ENCODE results near the gene TMPRSS6. TPM values are rescaled to one million over a fixed set of nuclear protein-coding genes. Genes with fewer than 3 reads are reported as not detected.

Gene TMPRSS6
- total RNA-seq, 6 experiments from 2014 or later, result not detected

DNA sequence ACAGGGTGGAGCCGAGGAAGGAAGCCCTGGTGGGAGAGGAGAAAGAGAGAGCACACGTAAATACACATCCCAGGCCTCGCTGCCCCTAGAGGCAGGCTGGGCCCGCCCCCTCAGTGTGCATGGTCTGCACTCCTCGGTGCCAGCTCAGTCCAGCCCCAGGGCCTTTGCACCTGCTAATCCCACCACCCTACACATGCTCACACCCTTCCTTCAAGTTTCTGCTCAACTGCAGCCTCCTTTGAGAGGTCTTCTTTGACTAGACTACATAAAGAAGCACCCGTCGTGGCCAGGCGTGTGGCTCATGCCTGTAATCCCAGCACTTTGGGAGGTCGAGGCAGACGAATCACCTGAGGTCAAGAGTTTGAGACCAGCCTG lies 34.7 kb upstream of the TMPRSS6 start:
- DNase-seq, result no peak
- no peak overlapping the region for H3K27ac Mint-ChIP-seq
- TF ChIP-seq, protein P1, sequence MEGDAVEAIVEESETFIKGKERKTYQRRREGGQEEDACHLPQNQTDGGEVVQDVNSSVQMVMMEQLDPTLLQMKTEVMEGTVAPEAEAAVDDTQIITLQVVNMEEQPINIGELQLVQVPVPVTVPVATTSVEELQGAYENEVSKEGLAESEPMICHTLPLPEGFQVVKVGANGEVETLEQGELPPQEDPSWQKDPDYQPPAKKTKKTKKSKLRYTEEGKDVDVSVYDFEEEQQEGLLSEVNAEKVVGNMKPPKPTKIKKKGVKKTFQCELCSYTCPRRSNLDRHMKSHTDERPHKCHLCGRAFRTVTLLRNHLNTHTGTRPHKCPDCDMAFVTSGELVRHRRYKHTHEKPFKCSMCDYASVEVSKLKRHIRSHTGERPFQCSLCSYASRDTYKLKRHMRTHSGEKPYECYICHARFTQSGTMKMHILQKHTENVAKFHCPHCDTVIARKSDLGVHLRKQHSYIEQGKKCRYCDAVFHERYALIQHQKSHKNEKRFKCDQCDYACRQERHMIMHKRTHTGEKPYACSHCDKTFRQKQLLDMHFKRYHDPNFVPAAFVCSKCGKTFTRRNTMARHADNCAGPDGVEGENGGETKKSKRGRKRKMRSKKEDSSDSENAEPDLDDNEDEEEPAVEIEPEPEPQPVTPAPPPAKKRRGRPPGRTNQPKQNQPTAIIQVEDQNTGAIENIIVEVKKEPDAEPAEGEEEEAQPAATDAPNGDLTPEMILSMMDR (IDR thresholded peaks at IDR 0.05), result no peak
- peaks cover 2% of the 10 kb centered on the region for H3K4me1 Mint-ChIP-seq (ENCODE audit: low read depth)
- no peaks in the 10 kb centered on the region for H3K36me3 Mint-ChIP-seq (ENCODE audit: low read depth)
- peaks cover 33% of the 10 kb centered on the region for H3K27me3 Mint-ChIP-seq (ENCODE audit: insufficient read depth)
- H3K9me3 Mint-ChIP-seq, result no peaks in the 10 kb centered on the region
- H3K4me3 Mint-ChIP-seq, result no peak overlapping the region

DNA sequence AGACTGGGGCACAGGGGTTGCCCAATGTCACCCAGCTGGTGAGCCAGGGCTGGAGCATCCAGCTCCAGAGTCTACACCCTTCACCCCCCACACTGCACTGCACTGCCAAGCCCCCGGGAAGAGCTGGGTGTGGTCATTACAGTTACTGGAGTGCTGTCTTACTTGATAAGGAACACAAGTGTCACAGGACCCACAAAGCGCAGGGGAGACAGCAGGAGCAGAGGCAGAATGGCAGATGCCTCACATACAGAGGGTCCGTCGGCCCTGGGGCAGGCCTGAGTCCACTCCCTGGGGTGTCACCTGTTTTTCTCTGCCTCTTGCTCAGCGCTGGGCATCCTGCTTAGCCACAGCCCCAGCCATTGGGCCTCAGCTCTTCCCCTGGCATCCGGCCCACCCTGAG lies 32.5 kb upstream of the TMPRSS6 start:
- TF ChIP-seq, protein P1 (IDR thresholded peaks at IDR 0.05), result no peak
- Mint-ChIP-seq H3K4me3 (no peak overlapping the region), H3K9me3 (no peaks in the 10 kb centered on the region), H3K4me1 (ENCODE audit: low read depth) (peaks cover 9% of the 10 kb centered on the region), H3K27me3 (ENCODE audit: insufficient read depth) (peaks cover 29% of the 10 kb centered on the region), H3K27ac (no peak overlapping the region), H3K36me3 (ENCODE audit: low read depth) (no peaks in the 10 kb centered on the region)
- DNase-seq, result no peak

DNA sequence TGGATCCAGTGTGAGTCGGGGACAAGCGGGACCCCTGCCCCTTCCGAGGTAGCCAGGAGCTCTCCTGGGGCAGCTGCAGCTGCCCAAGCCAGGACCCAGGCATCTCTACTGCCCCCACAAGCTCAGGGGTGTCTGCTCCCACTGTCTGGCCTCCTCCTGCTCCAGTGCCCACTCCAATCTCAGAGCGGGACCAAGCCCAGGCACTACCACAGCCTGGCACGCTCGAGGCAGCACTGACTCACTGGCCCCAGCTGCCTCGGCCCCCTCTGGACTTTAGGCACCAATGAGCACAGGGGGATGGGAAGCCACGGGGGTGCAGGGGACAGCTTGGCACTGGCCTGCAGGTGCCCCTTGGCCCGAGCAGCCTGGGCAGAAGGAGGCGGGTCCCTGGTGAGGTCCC lies 32.0 kb upstream of the TMPRSS6 start:
- DNase-seq, result no peak
- Mint-ChIP-seq H3K27me3 (ENCODE audit: insufficient read depth) (peaks cover 34% of the 10 kb centered on the region), H3K27ac (no peak overlapping the region), H3K4me1 (ENCODE audit: low read depth) (peaks cover 9% of the 10 kb centered on the region), H3K9me3 (no peaks in the 10 kb centered on the region), H3K36me3 (ENCODE audit: low read depth) (no peaks in the 10 kb centered on the region), H3K4me3 (no peak overlapping the region)
- TF ChIP-seq, protein P1 (IDR thresholded peaks at IDR 0.05), result no peak

DNA sequence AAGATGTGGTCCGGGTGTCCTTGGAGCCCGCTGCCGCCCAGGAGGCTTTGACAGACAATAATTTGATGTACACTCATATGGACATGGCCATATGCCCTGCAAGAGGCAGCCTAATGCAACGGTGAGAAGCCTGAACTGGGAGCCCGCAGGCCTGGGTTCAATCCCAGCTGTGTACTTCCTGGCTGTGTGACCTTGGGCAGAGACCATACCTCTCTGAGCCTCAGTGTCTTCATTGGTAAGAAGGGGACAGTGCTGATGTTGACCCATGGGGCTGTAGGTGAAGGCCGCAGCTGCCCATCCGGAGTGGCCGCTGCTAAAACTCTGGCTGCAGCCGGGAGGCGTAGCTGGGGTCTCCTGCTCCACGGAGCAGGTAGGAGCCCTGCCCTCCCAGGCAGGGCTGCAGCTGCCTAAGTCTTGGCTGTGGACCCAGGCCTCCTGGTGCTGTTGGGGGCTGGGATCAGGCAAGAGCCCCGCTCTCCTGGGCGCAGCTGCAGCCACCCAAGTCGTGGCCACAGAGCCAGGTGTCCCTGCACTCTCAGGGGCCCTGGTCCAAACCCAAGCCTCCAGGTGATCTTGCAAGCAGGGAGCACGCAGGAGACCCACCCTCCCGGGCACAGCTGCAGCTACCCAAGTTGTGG lies 31.3 kb upstream of the TMPRSS6 start:
- H3K4me3 Mint-ChIP-seq, result no peak overlapping the region
- peaks cover 35% of the 10 kb centered on the region for H3K27me3 Mint-ChIP-seq (ENCODE audit: insufficient read depth)
- peaks cover 9% of the 10 kb centered on the region for H3K4me1 Mint-ChIP-seq (ENCODE audit: low read depth)
- no peak overlapping the region for H3K27ac Mint-ChIP-seq
- H3K9me3 Mint-ChIP-seq, result no peaks in the 10 kb centered on the region
- TF ChIP-seq, protein P1 (IDR thresholded peaks at IDR 0.05), result no peak
- no peak for DNase-seq
- H3K36me3 Mint-ChIP-seq (ENCODE audit: low read depth), result no peaks in the 10 kb centered on the region

DNA sequence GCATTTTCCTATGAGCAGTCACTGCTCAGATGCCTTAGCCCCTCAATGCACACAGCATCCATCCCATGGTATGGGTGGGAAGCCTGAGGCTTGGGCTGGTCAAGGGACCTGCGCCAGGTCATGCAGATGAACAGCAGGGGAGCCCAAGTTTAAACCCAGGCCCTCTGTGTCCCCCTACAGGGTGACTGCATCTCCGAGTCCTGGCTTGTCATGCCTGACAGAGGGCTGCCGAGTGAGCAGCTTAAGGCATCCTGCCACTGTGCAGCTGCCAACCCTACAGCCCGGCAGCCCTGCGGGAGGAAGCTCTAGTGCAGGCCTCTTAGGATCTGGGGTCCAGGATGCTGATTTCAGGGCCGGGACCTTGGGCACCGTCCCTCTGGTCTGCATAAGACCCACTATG lies 30.2 kb upstream of the TMPRSS6 start:
- TF ChIP-seq, protein P1 (IDR thresholded peaks at IDR 0.05), result no peak
- Mint-ChIP-seq H3K36me3 (ENCODE audit: low read depth) (no peaks in the 10 kb centered on the region), H3K27me3 (ENCODE audit: insufficient read depth) (peaks cover 36% of the 10 kb centered on the region), H3K9me3 (no peaks in the 10 kb centered on the region), H3K4me1 (ENCODE audit: low read depth) (peaks cover 9% of the 10 kb centered on the region), H3K27ac (no peak overlapping the region), H3K4me3 (no peak overlapping the region)
- DNase-seq, result no peak

Measured in HFFc6 (cell line).